Hepatocyte (in vitro differentiated cells): Measurements from ENCODE around the gene SLC9B1. TPM values are rescaled to one million over a fixed set of nuclear protein-coding genes. Genes with fewer than 3 reads are reported as not detected.
"Not testable (repeated sequence)": the region's sequence is repeated elsewhere in the genome, so short reads cannot be mapped to it uniquely, and the experiment has no call there.

Source experiments
- DNase-seq: peaks from one replicate; pipeline ENCODE4 v3.0.0-alpha.2; 2016; ENCODE audit warnings: low spot score
- H2AFZ ChIP-seq: fragments of 200-600 bp; sonication (generic); 2 replicates; pipeline ENCODE4 v1.6.0; 2016; ENCODE audit warnings: antibody characterized with exemption, mild to moderate bottlenecking
- H3K27ac ChIP-seq: fragments of 200-600 bp; sonication (generic); 2 replicates; pipeline ENCODE4 v1.5.1; 2016; ENCODE audit warnings: mild to moderate bottlenecking
- H3K27me3 ChIP-seq: fragments of 200-600 bp; sonication (generic); 2 replicates; pipeline ENCODE4 v1.6.1; 2016
- H3K36me3 ChIP-seq: fragments of 200-600 bp; sonication (generic); replicated peaks from 2 replicates; pipeline ENCODE4 v1.5.1; 2016; ENCODE audit warnings: low read depth; ENCODE audit not compliant: insufficient read depth
- H3K4me1 ChIP-seq: fragments of 200-600 bp; sonication (generic); 2 replicates; pipeline ENCODE4 v1.5.1; 2016; ENCODE audit warnings: mild to moderate bottlenecking, moderate library complexity; ENCODE audit not compliant: insufficient read depth
- H3K4me2 ChIP-seq: fragments of 200-600 bp; sonication (generic); 2 replicates; pipeline ENCODE4 v1.6.0; 2016
- H3K4me3 ChIP-seq: fragments of 200-600 bp; sonication (generic); 2 replicates; pipeline ENCODE4 v1.5.1; 2016; ENCODE audit warnings: mild to moderate bottlenecking
- H3K79me2 ChIP-seq: fragments of 200-600 bp; sonication (generic); 2 replicates; pipeline ENCODE4 v1.6.0; 2017; ENCODE audit warnings: mild to moderate bottlenecking
- H3K9me2 ChIP-seq: fragments of 200-600 bp; sonication (generic); replicated peaks from 2 replicates; pipeline ENCODE4 v1.6.0; 2017; ENCODE audit warnings: mild to moderate bottlenecking; ENCODE audit not compliant: insufficient read depth
- H3K9me3 ChIP-seq: fragments of 200-600 bp; sonication (generic); 2 replicates; pipeline ENCODE4 v1.5.1; 2016; ENCODE audit warnings: low read depth, mild to moderate bottlenecking
- H4K20me1 ChIP-seq: fragments of 200-600 bp; sonication (generic); 2 replicates; pipeline ENCODE4 v1.6.0; 2016; ENCODE audit warnings: mild to moderate bottlenecking; ENCODE audit not compliant: insufficient read depth, poor library complexity, severe bottlenecking
- CTCF ChIP-seq: fragments of 200-600 bp; sonication (generic); IDR thresholded peaks from 2 replicates; pipeline ENCODE4 v1.5.1; 2016; ENCODE audit warnings: antibody characterized with exemption, mild to moderate bottlenecking; ENCODE audit not compliant: poor library complexity
- EZH2 ChIP-seq: fragments of 200-600 bp; sonication (generic); IDR thresholded peaks from 2 replicates; pipeline ENCODE4 v1.6.1; 2016; ENCODE audit warnings: antibody characterized with exemption, mild to moderate bottlenecking, borderline replicate concordance
- EZH2phosphoT487 ChIP-seq: fragments of 200-600 bp; sonication (generic); IDR thresholded peaks from one replicate; pipeline ENCODE4 v1.6.1; 2018; ENCODE audit warnings: antibody characterized with exemption, mild to moderate bottlenecking, low read depth, moderate library complexity; ENCODE audit not compliant: unreplicated experiment, severe bottlenecking
- WGBS: methylation state at CpG from one replicate; pipeline ENCODE4 v1.1.6; 2016; ENCODE audit warnings: low lambda C conversion rate; ENCODE audit errors: missing lambda C conversion rate; 5-methylcytosine and 5-hydroxymethylcytosine counted together
- polyA plus RNA-seq: library from polyadenylated mRNA; unstranded; fragments of >200 nt; fragmentation: Nextera tagmentation; extraction: Ambion mirVana; gene quantifications from 2 replicates; pipeline ENCODE4 v1.2.1, GENCODE V29; 2016
- total RNA-seq: library from RNA; depleted of rRNA; stranded (reverse); fragments of >200 nt; gene quantifications from 2 replicates; pipeline ENCODE4 v1.2.3, GENCODE V29; 2014

Gene SLC9B1
- total and polyA plus RNA-seq, 2 experiments from 2014 or later: not detected

- H3K9me3 ChIP-seq: no peaks in the 10 kb centered on the region
- H3K4me3 ChIP-seq: no peak overlapping the region
- H3K36me3 ChIP-seq: no peaks in the 10 kb centered on the region
- no peaks in the 10 kb centered on the region for H3K9me2 ChIP-seq
- no peak for DNase-seq
- H4K20me1 ChIP-seq: no peaks in the 10 kb centered on the region
- no peak overlapping the region for H3K4me2 ChIP-seq
- H3K27ac ChIP-seq: no peak overlapping the region
- H3K4me1 ChIP-seq: no peaks in the 10 kb centered on the region
- 64% methylated on average over 2 of the region's 2 CpGs for WGBS
- H3K79me2 ChIP-seq: no peaks in the 10 kb centered on the region
- TF ChIP-seq EZH2phosphoT487 (no peak), CTCF (no peak), EZH2 (no peak)
- H3K27me3 ChIP-seq: no peaks in the 10 kb centered on the region
- no peak overlapping the region for H2AFZ ChIP-seq
These were observed 83.8 kb downstream of the SLC9B1 start for GRCh38 chr4:102935716-102936115.

- H3K27ac ChIP-seq, H4K20me1 ChIP-seq, H3K4me1 ChIP-seq, H3K9me2 ChIP-seq, H3K36me3 ChIP-seq, H3K79me2 ChIP-seq, H3K4me3 ChIP-seq, H3K27me3 ChIP-seq, H3K9me3 ChIP-seq, H2AFZ ChIP-seq, DNase-seq, H3K4me2 ChIP-seq: not testable (repeated sequence)
- 74% methylated on average over 8 of the region's 8 CpGs for WGBS
These were observed 99.8 kb downstream of the SLC9B1 start for GRCh38 chr4:102919697-102920096.

- no peak for DNase-seq
- no peaks in the 10 kb centered on the region for H4K20me1 ChIP-seq
- no peak for TF ChIP-seq CTCF
- no peak for TF ChIP-seq EZH2phosphoT487
- TF ChIP-seq EZH2: no peak
- no peak overlapping the region for H3K27ac ChIP-seq
- H3K9me3 ChIP-seq: no peaks in the 10 kb centered on the region
- H3K4me2 ChIP-seq: no peak overlapping the region
- no peaks in the 10 kb centered on the region for H3K9me2 ChIP-seq
- H3K4me3 ChIP-seq: no peak overlapping the region
- WGBS: 85% methylated on average over 3 of the region's 3 CpGs
- H3K36me3 ChIP-seq: no peaks in the 10 kb centered on the region
- no peaks in the 10 kb centered on the region for H3K4me1 ChIP-seq
- no peaks in the 10 kb centered on the region for H3K27me3 ChIP-seq
- no peak overlapping the region for H2AFZ ChIP-seq
- H3K79me2 ChIP-seq: no peaks in the 10 kb centered on the region
These were observed 100.6 kb downstream of the SLC9B1 start for GRCh38 chr4:102918859-102919258.

- TF ChIP-seq EZH2 (no peak), EZH2phosphoT487 (no peak), CTCF (no peak)
- WGBS: 70% methylated on average over 2 of the region's 2 CpGs
These were observed 117.7 kb downstream of the SLC9B1 start for GRCh38 chr4:102901804-102902203.

GRCh38 chr4:102897610-102898009 lies 121.9 kb downstream of the SLC9B1 start:
- not testable (repeated sequence) for H3K36me3 ChIP-seq, H3K9me2 ChIP-seq, H3K9me3 ChIP-seq, H3K27me3 ChIP-seq, H3K4me3 ChIP-seq, H3K4me1 ChIP-seq, H3K27ac ChIP-seq, H3K4me2 ChIP-seq, H2AFZ ChIP-seq, H3K79me2 ChIP-seq, H4K20me1 ChIP-seq, DNase-seq
- 82% methylated on average over 3 of the region's 3 CpGs for WGBS

More at GRCh38 chr4:102901804-102902203, 117.7 kb downstream of the SLC9B1 start:
- Histone ChIP-seq H3K9me2 (no peaks in the 10 kb centered on the region), H3K27me3 (no peaks in the 10 kb centered on the region), H3K4me1 (no peaks in the 10 kb centered on the region), H3K79me2 (no peaks in the 10 kb centered on the region), H4K20me1 (no peaks in the 10 kb centered on the region), H3K27ac (no peak overlapping the region), H3K4me2 (no peak overlapping the region), H3K36me3 (no peaks in the 10 kb centered on the region), H3K4me3 (no peak overlapping the region), H3K9me3 (no peaks in the 10 kb centered on the region), H2AFZ (no peak overlapping the region)
- DNase-seq: no peak

DNA sequence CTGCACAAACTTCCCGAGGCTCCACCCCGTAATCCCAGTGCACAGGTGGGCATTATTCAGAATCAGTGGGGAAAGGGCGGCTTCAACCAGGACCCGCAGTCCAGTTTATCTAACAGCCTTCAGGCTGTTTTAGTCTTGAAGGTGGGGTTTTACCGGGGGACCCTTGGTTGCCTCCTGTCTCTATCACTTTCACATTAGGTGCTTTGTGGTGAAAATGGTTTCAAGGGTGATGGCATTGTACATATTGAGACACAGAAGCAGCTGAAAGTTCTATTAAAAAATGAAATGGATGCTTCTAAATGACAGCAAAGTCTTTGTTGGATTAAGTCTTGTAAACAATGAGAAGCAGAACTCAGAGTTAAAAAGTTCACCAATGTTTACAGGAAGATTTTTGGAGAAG lies 123.0 kb downstream of the SLC9B1 start:
- H2AFZ ChIP-seq, H3K27ac ChIP-seq, H3K27me3 ChIP-seq, H3K4me2 ChIP-seq, H3K4me3 ChIP-seq, H3K36me3 ChIP-seq, H3K9me2 ChIP-seq, H4K20me1 ChIP-seq, H3K9me3 ChIP-seq, H3K79me2 ChIP-seq, H3K4me1 ChIP-seq, DNase-seq: not testable (repeated sequence)
- WGBS: 84% methylated on average over 5 of the region's 5 CpGs
